Measurements from ENCODE around the gene PHOSPHO2.
"Not testable (repeated sequence)": the region's sequence is repeated elsewhere in the genome, so short reads cannot be mapped to it uniquely, and the experiment has no call there.

PHOSPHO2 gene

DNA sequence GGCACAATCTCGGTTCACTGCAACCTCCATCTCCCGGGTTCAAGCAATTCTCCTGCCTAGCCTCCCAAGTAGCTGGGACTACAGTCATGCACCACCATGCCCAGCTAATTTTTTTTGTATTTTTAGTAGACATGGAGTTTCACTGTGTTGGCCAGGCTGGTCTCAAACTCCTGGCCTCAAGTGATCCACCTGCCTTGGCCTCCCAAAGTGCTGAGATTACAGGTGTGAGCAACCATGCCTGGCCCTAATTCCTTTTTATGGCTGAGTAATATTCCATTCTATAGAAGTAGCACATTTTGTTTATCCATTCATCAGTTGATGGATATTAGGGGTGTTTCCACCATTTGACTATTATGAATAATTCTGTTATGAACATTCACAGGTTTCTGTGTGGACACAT is 9.6 kb upstream of the PHOSPHO2 start:
- not testable (repeated sequence) for DNase-seq

DNA sequence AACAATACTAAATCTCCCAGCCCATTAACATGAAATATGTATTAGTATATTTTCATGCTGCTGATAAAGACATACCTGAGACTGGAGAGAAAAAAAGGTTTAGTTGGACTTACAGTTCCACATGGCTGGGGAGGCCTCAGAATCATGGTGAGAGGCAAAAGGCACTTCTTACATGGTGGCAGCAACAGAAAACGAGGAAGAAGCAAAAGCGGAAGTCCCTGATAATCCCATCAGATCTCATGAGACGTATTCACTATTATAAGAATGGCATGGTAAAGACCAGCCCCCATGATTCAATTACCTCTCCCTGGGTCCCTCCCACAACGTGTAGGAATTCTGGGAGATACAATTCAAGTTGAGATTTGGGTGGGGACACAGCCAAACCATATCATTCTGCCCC is 7.4 kb upstream of the PHOSPHO2 start:
- DNase-seq: not testable (repeated sequence)

DNA sequence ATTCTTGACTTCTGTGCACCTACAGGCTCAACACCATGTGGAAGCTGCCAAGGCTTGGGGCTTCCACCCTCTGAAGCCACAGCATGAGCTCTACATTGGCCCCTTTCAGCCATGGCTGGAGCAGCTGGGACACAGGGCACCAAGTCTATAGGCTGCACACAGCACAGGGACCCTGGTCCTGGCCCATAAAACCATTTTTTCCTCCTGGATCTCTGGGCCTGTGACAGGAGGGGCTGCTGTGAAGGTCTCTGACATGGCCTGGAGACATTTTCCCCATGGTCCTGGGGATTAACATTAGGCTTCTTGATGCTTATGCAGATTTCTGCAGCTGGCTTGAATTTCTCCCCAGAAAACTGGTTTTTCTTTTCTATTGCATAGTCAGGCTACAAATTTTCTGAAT is 6.3 kb upstream of the PHOSPHO2 start:
- DNase-seq: not testable (repeated sequence)

DNA sequence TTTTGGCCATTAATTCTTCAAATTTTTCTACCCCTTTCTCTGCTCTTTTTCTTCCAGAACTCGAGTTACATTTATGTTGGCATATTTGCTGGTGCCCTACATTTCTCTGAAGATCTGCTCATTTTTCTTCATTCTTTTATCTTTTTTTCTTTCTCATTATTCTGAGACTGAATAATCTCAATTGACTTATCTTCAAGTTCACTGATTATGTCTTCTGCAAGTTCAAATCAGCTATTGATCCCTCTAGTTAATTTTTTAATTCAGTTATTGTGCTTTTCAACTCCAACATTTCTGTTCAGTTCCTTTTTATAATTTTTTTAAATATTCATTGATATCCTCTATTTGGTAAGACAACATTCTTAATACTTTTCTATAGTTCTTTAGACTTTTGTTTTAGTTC is 3.3 kb upstream of the PHOSPHO2 start:
- DNase-seq: no peak

DNA sequence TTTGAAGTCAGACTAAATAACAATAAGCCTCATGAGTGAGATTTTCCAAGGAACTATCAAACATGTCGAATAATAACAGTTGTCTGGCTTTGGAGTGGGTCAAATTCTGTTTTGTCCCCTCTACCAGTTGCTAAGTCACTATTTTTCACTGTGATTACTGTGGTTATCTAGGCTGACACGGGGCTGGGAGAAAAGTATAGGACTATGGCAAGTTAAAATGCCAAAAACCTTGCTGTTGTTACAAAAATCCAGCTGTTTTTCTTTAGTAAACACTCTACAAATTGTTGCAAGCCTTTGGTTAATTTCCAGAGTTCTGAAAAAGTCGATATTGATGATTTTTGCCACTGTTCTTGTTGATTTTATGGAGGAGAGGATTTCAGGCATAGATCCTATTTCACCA is 1.6 kb upstream of the PHOSPHO2 start:
- DNase-seq: no peak

DNA sequence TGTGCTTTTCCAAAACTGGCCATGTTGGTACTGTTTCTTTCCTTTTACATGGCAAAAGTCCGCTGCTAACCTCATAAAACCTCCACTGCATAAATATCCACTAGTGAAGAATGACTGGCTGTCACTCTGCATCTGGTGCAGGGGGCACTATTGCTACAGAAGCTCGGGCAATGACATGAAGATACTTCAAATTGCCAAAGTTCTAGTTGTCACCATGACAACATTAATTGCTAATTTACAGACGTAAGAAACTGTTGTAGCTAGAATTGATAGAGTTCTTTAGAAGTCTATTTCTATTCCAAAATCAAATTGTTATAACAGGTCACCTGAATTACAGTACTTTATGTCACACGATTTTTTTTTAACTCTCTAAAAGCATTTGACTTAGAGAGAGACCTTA is 909 bp upstream of the PHOSPHO2 start:
- DNase-seq: no peak

DNA sequence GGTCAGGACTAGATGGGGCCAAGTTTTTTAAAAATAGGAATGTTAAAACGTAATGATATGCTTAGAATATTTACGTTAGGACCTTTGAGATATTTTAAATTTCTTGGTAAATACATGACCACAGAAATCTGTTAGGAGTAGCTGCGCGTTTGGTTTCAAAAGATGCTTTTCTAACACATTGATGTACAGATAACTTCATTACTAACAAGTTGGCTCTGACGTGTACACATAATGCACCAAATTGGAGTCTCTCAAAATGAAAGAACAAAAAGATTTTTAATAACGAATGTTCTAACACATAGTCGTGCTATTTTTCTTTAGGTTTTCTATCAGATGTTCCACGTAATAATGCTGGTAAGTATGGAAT is 608 bp downstream of the PHOSPHO2 start:
- DNase-seq: no peak

DNA sequence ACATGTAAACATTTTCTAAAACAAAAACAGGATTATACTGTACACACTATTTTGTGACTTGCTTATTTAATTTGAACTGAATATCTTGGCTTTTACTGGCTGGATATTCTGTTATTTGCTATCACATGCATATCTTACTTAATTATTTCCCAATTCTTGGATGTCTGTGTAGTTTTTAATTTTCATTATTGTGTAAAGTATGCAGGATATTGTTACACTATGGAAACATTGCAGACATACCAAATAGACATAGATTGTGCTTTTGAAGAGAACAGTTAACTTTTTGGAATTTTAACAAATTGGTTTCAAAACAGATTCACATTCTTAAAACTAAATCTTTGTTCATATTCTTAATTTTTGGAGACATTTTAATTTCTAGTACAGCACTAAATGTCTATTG is 2.1 kb downstream of the PHOSPHO2 start:
- no peak for DNase-seq

DNA sequence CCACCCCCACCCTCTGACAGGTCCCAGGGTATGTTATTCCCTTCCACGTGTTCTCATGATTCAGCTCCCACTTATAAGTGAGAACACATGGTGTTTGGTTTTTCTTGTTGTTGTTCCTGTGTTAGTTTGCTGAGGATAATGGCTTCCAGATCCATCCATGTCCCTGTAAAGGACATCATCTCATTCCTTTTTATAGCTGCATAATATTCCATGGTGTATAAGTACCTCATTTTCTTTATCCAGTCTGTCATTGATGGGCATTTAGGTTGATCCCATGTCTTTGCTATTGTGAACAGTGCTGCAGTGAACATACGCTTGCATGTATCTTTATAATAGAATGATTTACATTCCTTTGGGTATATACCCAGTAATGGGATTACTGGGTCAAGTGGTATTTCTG is 4.9 kb downstream of the PHOSPHO2 start:
- DNase-seq: not testable (repeated sequence)

DNA sequence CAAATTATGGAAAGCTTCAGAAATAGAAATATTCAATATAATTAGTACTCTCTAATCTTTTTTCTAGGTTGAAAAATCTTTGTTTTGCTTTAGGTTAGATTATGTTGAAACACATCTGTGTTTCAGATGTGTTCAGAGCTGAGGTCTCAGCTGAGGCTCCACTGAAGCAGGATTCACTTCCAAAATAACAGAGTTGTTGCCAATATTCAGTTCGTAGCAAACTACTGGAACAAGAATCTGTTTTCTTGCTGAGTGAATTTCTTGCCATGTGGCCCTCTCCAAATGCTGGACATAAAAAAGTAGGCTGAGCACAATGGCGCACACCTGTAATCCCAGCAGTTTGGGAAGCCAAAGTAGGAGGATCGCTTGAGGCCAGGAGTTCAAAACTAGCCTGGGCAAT is 8.7 kb downstream of the PHOSPHO2 start:
- DNase-seq: no peak

DNA sequence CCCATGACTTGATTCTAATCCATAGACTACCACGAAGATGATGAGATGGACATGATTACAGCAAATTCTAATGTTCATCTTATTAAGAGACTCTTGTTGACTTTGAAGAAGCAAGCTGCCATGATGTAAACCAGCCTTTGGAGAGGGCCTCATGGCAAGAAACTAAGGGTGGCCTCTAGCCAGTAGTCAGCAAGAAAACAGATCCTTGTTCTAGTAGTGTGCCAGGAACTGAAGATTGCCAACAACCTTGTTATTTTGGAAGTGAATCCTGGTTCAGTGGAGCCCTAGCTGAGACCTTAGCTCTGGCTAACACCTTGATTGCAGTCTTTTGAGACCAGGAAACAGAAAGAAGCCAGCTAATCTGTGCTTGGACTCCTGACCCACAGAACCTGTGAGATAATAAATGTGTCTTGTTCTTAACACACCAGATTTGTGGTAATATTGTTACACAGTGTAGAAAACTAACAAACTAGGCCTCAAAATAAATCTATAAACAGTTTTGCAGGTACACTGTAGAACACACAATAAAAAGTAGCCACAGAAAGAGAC is 10.0 kb downstream of the PHOSPHO2 start:
- DNase-seq: no peak

DNA sequence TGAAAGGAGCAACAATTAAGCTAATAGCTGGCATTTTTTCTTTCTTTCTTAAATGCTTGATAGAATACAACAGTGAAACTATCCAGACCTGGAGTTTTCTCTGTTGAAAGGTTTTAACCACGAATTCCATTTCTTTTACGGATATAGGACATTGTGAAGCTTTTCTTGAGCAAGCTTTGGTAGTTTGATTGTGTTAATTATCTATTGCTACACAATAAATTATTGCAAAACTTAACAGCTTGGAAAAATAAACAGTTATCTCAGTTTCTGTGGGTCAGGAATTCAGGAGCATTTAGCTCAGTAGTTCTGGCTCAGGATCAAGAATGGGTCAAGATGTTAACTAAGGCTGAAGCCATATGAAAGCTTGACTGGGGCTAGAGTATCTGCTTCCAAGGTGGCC is 11.7 kb downstream of the PHOSPHO2 start:
- DNase-seq: no peak

DNA sequence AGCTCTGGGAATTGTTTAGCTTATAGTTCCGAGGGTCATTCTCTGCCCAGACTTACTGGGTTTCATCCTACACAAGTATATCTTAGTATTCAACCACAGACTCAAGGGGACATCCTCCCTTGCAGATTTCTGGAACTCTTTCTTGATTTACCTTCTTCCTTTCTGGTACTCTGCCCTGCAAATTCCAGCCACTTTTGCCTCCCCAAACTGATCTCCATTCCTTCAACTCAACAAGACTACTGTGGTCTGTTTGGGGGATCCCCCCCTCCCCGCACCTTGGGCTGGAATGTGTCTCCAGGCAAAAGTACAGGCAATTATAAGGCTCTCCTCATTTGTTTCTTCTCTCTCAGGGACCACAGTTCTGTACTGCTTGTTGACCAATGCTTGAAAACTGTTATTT is 13.4 kb downstream of the PHOSPHO2 start:
- no peak for DNase-seq

DNA sequence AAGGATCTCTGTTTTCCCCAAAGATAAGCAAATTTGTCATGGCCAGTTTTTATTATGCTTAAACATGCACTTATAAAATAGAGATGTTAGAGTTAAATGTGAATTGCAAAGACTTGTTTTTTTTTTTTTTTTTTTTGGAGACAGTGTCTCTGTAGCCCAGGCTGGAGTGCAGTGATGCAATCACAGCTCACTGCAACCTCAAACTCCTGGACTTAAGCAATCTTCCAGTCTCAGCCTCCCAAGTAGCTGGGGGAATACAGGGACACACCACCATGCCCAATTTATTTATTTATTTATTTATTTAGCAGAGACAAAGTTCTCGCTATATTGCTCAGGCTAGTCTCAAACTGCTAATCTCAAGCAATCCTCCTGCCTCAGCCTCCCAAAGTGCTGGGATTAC is 15.1 kb downstream of the PHOSPHO2 start:
- no peak for DNase-seq

DNA sequence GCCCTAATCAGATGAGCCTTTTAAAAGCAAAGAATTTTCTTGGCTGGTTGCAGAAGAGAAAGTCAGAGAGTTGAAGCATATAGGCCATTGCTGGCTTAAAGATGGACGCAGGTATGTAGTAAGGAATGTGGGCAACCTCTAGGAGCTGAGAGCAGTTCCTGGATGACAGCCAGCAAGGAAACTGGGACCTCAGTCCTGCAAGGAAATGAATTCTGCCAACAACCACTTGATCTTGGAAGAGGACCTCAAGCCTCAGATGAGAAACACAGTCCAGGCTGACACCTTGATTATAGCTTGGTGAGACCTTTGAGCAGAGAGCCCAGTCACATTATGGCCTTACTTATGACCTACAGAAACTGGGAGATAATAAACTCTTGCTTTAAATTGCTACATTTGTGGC is 15.7 kb downstream of the PHOSPHO2 start:
- DNase-seq: no peak

DNA sequence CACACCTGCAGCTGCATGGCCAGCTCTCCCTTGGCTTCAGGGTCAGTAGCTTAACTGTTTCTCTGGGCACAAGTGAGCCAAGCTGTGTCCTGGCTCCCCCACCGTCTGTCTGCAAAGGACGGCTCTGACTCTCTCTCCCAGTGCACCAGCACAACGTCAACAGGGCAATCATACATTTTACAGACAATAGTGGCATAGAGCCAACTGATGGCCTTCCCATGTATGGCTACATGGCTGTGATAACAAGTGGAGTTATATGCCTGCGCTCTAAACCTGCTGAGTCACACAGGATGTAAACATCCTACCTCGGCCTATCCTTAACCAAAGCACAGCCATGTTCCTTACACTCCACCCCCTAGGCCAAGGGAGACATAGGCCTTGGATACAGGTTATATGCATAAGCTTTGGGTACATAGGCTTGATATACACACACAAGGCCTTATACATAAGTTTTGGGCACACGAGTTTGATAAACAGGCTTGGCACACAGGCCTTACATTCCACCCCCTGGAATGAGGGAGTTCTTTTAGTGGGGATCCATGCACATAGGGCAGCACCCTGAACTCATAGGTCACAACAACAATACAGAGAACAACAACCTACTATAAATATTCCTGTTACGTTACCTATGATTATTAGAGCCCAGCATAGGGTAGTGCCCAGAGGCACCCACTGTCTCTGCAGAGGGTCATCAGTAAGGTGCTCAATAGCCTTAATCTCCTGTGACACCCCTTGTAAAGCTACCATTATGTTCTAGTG is 17.7 kb downstream of the PHOSPHO2 start:
- DNase-seq: no peak

DNA sequence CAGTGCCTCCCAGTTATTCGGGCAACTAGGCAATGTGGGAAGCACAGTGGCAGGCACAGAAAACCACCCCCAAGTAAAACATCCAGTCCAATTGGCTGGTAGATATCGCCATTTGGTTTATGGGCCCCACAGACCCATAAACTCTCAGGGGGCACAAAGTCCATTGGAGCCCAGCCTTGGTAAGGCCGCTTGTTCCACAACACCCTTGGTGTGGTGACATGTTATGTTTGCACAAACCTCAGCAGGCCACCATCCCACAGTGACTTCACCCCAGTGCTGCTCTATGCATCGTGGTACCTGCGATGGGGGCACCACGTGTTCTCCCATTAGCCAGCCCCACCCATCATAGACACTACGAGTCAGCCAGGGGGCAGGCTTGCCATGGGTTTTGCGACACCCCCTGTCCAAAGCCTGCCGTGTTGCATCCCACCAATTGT is 18.5 kb downstream of the PHOSPHO2 start:
- DNase-seq: no peak

DNA sequence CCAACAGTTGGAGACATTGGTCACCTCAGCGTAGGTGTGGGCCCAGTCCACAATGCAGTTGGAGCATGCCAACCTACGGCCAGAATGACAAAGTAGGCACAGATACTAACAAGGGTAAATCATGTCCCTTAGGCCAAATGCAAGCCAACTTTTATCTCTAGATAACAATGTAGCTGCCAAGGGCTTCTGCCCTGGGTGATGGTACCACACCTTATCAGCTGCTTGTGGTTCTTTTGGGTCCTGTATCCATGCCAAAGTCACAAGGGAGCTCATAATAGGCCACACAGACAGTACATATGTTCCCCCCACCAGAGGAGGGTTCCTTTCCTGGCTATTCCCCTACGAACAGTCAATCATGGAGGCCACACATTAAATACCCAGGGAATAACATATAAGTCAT is 19.1 kb downstream of the PHOSPHO2 start:
- no peak for DNase-seq

DNA sequence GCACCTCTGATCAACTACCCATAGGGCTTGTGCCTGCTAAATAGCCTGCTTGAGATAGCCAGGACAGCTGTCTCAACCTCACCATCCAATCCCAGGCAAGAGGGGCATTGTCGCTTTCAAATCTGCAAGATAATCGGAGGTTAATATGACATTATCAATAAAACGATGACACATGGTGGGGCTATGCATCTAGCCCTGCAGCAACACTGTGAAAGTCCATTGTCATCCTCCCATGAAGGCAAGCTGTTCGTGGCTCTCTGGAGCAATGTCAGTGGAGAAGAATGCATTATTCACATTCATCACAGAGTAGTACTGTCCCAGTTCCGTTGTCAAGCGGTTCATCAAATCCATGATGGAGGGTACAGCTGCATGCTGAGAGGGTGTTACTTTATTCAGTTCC is 20.4 kb downstream of the PHOSPHO2 start:
- no peak for DNase-seq

DNA sequence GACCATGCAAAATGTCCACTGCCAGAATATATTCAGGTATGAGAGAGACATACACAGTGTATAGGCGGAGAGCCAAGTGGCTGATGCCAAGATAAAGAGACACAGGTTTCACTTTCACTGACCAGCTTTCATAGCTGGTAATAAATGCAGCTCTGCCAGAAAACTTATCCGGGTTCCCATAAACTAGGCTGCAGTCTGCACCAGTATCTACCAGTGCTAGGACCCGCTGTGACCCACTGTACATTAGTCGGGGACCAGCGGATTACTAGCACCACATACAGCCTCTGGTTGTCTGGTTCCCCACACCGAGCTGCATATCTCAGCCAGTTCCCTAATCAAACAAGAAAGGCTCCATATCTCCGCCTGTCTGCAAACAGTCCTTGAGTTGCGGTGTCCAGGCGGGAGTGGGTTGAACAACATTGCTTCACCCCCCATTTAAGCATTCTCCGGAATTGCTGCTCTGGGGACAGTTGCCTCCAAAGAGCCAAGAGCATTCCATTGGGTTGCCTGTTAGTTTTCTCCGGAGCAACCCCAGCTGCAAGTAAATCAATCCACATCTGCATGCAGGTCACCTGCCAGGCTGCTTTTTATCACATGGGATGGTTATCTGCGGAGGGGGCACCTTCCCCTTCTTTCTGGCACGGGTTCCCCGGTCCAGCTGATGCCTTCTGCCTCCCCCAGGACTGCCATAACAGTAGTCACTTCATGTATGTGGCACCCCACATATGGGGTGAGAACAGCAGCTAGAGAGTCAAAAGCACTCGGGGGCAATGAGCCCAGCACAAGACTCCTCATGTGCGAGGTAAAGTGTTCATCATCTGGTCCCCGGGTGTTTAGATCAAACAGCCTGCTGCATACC is 21.3 kb downstream of the PHOSPHO2 start:
- DNase-seq: no peak

DNA sequence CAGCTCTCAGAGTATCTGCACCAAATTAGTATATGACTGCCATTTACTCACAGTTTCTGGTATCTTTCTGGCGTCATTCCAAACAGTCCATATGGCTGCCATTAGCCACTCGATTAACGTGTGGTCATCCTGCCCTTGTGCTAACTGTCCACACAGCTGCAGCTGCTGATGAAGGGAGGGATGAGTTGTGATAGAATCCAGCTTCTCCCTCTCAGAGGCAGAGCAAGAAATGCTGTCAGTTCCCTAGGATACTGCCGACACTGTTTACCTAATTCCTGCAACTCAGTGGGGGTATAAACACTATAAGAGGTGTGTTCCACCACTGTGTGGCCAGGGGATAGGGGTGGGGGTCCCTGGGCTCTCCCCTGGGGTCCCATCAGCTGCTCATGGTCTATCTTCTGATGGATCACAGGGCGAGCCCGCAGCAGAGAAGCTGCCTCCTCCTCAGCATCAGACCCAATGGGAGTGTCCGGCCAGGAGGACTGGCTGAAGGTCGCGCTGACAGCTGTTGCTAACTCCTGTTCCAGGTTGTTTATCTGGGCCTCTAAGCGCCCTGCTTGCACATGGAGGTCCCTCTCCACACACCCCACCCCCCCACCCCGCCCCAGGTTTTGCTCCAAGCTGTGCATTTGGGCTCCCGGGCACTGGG is 22.1 kb downstream of the PHOSPHO2 start:
- no peak for DNase-seq

DNA sequence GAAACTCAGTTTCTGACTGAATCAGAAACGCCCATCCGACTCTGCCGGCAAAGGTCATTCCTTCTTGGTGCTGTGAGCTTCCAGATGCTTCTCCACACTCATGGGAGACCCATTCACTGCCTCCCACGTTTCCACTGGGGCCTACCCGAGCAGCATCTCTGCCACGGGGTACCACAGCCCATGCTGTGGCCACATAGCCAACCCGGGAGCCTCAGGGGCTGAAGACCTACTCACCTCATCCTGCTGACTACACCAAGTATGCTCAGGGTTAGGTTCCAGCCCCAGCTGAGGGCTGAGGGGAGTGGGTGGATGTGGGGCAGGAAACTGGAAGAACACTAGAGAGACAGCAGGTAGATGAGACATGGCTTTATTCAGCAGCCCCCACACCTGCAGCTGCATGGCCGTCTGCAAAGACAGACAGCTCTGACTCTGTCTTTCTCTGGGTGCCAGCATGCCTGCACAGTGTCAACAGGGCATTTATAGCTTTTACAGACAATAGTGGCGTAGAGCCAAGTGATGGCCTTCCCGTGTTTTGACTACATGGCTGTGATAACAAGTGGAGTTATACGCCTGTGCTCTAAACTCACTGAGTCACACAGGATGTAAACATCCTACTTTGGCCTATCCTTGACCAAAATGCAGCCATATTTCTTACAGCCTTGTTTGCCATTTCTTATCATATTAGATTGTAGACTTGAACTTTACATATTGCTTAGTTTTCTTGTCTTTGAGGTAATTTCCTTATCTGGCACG is 22.8 kb downstream of the PHOSPHO2 start:
- DNase-seq: no peak

DNA sequence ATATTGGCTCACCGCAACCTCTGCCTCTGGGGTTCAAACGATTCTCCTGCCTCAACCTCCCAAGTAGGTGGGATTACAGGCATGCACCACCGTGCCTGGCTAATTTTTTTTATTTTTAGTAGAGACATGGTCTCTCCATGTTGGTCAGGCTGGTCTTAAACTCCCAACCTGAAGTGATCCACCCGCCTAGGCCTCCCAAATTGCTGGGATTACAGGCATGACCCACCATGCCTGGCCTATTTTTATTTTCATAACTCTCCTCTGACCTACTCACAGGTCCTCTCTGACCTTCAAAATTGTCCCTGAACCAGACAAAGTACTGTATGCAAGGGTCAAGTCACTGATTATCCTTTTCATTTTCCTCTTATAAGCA is 23.4 kb downstream of the PHOSPHO2 start:
- no peak for DNase-seq
